ENCODE data around the gene SNCA. TPM values are rescaled to one million over a fixed set of nuclear protein-coding genes. Genes with fewer than 3 reads are reported as not detected.

Gene SNCA
- total RNA-seq, 1 donor = 3.5 TPM

DNA sequence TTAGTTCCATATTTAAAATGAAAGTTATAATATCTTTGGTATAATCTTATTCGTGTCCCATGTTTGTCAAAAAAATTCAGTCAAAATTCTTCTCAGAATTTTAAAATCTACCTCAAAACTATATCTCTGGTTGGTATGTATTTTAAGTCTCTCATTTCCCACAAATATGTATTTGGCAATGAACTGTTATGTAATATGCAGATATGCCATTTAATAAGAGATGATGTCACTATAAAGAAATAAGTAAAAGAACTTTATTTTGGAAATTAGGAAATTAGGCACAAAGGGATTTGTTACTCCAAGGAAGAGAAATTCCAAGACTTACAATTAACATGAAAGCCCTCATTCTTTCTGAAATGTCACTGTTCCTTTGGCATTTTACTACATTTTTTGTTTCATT lies 15.3 kb downstream of the SNCA start:
- DNase-seq (ENCODE audit: low read depth) = no peak
- H3K4me3 ChIP-seq (ENCODE audit: low read depth, low read length) = no peak overlapping the region
- TF ChIP-seq, protein P1, sequence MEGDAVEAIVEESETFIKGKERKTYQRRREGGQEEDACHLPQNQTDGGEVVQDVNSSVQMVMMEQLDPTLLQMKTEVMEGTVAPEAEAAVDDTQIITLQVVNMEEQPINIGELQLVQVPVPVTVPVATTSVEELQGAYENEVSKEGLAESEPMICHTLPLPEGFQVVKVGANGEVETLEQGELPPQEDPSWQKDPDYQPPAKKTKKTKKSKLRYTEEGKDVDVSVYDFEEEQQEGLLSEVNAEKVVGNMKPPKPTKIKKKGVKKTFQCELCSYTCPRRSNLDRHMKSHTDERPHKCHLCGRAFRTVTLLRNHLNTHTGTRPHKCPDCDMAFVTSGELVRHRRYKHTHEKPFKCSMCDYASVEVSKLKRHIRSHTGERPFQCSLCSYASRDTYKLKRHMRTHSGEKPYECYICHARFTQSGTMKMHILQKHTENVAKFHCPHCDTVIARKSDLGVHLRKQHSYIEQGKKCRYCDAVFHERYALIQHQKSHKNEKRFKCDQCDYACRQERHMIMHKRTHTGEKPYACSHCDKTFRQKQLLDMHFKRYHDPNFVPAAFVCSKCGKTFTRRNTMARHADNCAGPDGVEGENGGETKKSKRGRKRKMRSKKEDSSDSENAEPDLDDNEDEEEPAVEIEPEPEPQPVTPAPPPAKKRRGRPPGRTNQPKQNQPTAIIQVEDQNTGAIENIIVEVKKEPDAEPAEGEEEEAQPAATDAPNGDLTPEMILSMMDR (IDR thresholded peaks at IDR 0.05; ENCODE audit: insufficient read depth, low read depth, low read length) = no peak

DNA sequence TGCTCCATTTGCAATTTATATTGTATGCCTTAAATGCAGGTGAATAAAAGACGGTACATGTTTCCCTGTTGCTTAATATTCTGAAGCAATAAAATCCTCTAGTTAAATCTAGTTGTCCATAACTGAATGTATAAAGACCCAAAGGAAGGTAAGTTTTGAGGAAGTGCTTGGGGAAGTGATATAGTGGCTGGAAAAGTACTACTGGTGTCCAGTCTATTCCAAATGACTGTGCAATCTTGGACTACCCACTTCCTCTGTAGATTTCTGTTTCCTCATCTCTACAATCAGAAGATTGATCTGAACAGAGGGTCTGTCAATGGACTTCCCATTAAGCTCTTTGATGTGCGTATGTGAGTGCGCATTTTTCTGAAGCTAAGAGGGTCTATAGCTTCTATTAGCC lies 17.0 kb downstream of the SNCA start:
- no peak overlapping the region for H3K4me3 ChIP-seq (ENCODE audit: low read depth, low read length)
- no peak for DNase-seq (ENCODE audit: low read depth)
- TF ChIP-seq, protein P1 (IDR thresholded peaks at IDR 0.05; ENCODE audit: insufficient read depth, low read depth, low read length) = no peak

DNA sequence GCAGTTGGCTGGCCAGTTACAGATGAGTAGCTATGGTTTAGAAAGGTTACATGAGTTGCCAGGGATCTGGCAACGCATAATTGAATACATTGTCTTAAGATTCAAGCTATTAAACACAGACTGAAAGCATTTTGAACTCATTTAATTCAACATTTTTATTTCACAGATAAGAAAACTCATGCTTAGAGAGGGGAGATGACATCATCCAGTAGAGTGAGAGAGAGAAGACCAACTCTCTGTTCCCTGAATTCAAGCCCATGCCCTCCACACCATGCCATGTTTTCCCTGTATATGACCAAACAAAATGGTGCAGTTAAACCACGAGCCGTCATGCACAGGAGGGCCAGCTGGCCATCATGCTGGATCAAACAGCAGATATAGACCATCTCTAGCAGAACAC lies 22.6 kb downstream of the SNCA start:
- no peak for DNase-seq (ENCODE audit: low read depth)
- TF ChIP-seq, protein P1 (IDR thresholded peaks at IDR 0.05; ENCODE audit: insufficient read depth, low read depth, low read length) = no peak

DNA sequence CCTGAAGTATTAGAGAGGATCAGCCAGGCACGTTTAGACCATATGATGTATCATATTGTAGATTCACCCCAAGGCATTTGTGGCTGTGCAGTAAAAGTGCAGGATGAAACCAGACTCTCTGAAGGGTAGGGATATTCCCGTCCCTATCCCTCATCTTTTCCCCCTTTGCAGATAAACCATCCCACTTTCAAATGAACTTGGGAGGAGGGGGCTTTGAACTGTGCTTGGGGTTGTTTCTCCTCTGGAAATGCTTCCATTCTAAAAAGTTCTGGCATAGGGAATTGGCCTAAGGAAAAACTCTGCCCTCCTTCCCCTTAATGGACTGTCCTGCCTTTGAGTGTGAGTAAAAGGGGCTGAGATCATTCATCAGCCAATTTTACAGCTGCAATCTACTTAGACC lies 23.8 kb downstream of the SNCA start:
- DNase-seq (ENCODE audit: low read depth) = no peak
- no peak overlapping the region for H3K4me3 ChIP-seq (ENCODE audit: low read depth, low read length)
- TF ChIP-seq, protein P1 (IDR thresholded peaks at IDR 0.05; ENCODE audit: insufficient read depth, low read depth, low read length) = no peak

More for the DNA sequence above, 22.6 kb downstream of the SNCA start:
- H3K4me3 ChIP-seq (ENCODE audit: low read depth, low read length) = no peak overlapping the region

DNA sequence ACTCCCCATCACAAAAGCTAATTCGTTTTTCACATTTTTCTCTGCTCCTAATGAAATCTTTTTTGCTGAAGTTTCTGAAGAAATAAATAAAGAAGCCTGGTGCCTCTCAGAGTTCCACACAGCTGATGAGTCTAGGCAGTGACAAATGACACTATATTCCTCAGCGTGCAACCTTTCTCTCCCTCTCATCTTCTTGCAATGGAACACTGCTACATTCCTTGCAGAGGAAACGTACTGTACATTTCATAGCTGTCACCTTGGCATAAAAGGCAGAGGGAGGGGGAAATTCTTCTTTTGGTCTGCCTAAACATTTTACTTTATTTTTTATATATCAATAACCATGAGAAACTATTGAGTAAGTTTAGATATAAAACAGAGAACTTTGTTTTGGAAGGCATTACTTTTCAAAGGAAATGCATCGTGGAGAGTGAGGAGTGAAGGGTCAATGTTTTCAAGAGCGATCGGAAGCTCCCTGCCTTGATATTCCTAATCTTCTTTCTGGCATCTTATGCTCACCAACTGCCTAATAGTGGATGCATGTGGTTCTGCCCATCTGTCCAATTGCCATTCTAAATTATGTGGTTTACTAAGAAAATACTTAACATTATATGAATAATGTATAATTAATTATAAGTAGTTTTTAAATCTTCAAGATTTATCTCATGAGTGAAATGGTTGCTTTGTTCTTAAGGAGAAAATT lies 29.4 kb downstream of the SNCA start:
- DNase-seq (ENCODE audit: low read depth) = no peak
- no peak overlapping the region for H3K4me3 ChIP-seq (ENCODE audit: low read depth, low read length)
- TF ChIP-seq, protein P1 (IDR thresholded peaks at IDR 0.05; ENCODE audit: insufficient read depth, low read depth, low read length) = no peak

DNA sequence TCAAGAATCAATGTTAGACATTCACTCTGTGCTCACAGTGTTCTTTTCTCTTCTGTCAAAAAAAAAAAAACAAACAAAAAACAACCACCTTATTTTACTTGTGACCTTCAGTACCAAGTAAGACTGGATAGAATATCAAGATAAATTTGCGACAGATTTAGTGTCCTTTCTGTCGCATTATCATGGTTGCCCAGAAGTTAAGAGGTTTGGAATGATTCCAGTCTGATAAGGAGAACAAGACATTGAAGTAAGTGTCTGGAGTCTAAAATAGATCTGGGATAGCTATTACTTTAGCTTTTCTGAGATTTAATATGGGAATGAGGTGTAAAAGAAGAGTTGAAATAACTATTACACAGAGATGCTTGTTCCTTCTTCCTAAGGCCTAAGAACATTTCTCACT lies 31.7 kb downstream of the SNCA start:
- DNase-seq (ENCODE audit: low read depth) = no peak
- no peak overlapping the region for H3K4me3 ChIP-seq (ENCODE audit: low read depth, low read length)
- TF ChIP-seq, protein P1 (IDR thresholded peaks at IDR 0.05; ENCODE audit: insufficient read depth, low read depth, low read length) = no peak

DNA sequence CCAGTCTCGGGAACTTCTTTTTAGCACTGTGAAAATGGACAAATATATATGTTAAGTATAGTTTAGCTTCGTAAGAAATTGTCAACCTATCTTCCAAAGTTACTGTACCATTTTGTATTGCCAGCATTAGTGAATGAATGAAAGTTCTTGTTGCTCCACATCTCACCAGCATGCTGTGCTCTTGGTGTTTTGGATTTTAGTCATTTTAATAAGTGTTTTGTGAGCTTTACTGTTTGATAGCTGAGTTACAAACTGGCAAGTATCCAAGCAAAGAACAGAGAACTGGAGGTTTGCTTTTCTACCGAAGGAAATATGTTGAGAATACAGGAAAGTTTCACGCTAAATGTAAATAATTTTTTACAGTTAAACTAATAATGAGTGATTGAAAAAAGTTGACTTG lies 33.0 kb downstream of the SNCA start:
- TF ChIP-seq, protein P1 (IDR thresholded peaks at IDR 0.05; ENCODE audit: insufficient read depth, low read depth, low read length) = no peak

More for the DNA sequence above, 33.0 kb downstream of the SNCA start:
- no peak for DNase-seq (ENCODE audit: low read depth)
- H3K4me3 ChIP-seq (ENCODE audit: low read depth, low read length) = no peak overlapping the region
